Activated T-cell treated with anti-CD3 and anti-CD28 coated beads for 1 hour (primary cell): ENCODE data around the gene ADARB2.

Experiments used
- DNase-seq: peaks from one replicate; pipeline ENCODE4 v3.0.0-alpha.2; 2020; ENCODE audit warnings: low read depth

Gene ADARB2

GRCh38 chr10:1569208-1569607 is 168.1 kb downstream of the ADARB2 start:
- no peak for DNase-seq

- DNase-seq = no peak
These were observed 169.4 kb downstream of the ADARB2 start for GRCh38 chr10:1567742-1568495.

- DNase-seq = no peak
These were observed 170.2 kb downstream of the ADARB2 start for GRCh38 chr10:1567152-1567551.

- DNase-seq = no peak
These were observed 172.5 kb downstream of the ADARB2 start for GRCh38 chr10:1564791-1565190.

DNA sequence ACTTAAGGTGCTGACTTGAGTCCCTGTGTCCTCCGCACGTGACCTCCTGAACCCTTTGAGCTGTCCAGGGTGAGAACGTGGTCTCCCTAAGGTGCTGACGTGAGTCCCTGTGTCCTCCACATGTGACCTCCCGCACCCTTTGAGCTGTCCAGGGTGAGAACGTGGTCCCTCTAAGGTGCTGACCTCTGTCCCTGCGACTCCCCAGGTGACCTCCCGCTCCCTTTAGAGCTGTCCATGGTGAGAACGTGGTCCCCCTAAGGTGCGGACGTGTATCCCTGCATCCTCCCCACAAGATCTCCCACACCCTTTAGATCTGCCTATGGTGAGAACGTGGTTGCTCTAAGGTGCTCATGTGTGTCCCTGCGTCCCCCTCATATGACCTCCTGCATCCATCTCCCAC is 174.3 kb downstream of the ADARB2 start:
- no peak for DNase-seq

DNA sequence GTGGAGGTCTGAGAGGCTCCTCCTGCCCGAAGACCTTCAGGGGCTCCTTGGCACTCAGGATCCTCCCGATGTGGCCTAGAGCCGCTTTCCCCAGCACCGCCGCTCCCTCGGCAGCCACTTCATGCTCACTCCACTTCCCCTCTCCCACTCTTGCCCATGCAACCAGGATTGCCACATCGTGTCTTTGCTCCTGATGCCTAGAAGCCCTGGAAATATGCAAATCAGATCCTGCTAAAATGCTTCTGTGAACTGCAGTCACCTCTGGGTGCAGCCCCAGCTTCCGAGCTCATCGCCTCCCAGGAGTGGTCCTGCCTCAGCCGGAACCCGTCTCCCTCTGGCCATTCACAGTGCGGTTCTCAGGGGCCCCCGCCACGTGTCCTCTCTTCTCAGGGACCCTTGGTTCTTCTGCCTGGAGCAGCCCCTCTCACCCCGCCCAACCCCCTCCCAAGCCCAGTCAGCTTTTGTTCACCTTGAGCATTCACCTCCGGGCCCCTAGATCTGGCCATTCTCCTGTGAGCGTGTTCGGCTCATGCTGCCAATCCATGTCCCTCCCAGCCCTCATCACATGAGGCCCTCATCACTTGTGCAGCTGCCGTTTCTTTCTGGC is 175.5 kb downstream of the ADARB2 start:
- DNase-seq = no peak

DNA sequence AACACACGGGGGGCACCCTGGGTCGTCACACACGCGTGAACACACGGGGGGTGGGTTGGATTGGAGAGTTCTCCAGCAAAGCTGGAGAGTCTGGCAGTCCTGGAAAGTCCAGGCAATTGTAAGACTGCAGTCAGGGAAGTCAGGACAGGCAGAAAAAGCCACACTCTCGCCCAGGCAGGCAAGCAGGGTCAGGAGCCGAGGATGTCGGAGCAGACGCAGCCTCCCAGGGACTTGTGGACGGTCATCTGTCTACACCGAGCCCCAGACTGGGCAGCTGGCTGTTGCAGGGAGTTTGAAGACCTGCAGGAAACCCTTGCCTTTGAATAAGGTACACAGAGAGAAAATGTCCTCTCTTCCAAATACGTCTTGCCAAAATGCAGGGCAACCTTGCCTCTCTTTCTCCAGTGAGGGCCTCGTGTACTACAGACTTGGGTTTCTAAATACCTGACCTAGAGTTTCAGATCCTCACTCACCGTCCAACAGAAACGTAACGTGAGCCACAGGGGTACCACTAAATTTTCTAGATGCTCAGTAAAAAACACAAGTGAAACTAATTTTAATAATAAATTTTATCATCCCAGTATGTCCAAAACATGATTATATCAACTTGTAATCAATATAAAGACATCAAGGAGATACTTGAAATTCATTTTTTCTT is 176.7 kb downstream of the ADARB2 start:
- DNase-seq = no peak

GRCh38 chr10:1559761-1560160 is 177.6 kb downstream of the ADARB2 start:
- DNase-seq = no peak

DNA sequence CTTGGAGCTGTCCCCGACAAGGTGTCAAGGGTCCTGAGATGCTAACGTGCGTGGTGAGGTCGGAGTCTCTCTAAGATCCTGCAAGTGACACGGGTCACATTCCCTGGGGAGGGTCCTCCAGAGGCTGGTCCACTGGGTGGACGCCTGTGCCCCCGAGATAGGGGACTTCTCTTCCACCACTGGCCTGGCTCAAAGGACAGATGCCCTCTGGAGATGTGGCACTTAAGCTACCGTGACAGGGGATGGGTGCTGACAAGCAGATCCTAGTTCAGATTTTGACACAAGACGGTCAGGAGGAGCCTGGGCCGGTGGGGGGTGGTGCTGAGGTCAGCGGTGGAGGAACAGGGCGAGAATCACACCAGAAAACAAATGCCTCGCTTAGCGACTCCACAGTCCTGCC is 178.0 kb downstream of the ADARB2 start:
- no peak for DNase-seq

- no peak for DNase-seq
These were observed 178.4 kb downstream of the ADARB2 start for GRCh38 chr10:1558906-1559305.

DNA sequence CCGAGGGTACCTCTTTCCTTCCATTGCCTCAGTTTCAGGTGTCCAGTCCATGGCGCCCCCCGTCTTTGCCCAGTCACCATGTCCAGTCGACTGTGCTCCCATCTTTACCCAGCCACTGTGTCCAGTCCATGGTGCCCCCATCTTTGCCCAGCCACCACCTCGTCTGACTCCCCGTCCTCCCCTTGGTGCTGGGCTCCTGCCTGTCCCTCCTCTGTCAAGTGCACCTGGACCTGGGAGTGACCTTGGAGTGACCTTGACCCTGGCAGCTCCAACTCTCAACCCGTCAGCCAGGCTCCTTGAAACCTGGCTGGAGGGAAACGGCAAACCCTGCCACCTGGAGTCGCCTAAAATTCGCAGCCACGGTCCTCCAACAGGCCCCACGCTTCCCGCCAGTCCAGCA is 180.2 kb downstream of the ADARB2 start:
- no peak for DNase-seq

GRCh38 chr10:1556496-1556895 is 180.8 kb downstream of the ADARB2 start:
- DNase-seq = no peak

DNA sequence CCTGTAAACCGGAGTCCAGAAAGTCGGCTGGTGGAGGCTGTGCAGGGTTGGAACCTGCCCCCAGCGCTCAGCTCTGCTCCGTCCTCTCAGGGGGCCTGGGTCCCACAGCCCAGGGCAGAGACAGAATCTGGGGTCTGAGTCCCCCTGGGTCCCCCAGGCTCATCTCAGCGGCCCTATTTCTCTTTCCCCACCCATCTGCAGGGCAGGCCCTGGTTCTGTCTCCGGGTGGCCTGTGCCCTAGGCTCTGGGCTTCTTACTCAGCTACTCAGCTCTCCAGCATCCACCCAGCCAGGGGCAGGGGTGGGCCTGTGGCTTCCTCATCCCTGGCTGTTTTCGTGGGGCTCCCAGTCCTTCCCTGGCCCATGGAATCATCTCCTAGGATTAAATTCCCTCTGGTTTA is 183.4 kb downstream of the ADARB2 start:
- no peak for DNase-seq

- no peak for DNase-seq
These were observed 184.2 kb downstream of the ADARB2 start for GRCh38 chr10:1552881-1553670.

DNA sequence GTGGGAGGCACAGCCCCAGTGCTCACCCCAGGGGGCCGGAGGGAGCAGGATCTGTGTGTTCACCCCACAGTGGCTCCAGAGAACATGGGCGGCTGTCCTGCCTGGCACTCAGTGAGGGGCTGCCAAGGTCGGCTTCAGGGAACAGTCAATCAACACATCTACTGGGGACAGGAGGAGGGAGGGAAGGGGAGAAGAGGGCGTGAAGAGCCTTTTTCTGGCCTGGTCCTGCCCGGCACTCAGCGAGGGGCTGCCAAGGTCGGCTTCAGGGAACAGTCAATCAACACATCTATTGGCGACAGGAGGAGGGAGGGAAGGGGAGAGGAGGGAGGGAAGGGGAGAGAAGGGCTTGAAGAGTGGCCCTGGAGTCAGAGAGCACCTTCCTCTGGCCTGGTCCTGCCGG is 184.9 kb downstream of the ADARB2 start:
- DNase-seq = no peak

DNA sequence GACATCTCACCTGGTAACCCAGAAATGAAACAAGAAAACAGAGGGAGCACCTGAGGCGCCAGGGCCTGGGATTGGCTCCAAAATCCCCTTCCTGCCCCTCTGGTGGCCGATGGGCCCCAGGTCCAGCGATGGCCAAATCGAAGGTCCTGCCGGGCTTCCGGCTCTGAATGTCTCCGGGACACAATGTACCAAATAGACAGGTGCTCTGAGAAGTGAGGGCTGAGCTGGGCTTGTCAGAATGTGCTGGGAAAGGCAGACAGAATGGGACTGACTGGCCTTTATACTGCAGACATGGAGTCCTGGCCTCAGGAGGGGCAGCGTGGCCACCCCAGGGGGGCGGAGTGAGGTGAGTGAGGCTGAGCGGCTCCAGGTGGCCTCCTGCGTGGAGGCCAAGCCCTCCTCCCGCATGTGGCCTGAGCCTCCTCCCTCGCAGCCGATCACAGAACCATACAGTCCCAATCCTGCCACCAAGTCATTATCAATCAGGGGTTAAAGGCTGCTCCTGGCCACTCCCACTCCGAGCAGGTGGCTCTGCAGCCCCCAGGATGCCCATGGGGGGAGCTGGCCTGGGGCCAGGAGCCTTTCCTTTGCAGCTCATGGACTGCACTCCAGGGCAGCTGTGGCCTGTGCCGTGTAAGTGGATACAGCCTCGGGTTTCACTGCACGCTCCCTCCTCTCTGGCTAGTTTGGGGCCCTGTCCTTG is 185.5 kb downstream of the ADARB2 start:
- no peak for DNase-seq

DNA sequence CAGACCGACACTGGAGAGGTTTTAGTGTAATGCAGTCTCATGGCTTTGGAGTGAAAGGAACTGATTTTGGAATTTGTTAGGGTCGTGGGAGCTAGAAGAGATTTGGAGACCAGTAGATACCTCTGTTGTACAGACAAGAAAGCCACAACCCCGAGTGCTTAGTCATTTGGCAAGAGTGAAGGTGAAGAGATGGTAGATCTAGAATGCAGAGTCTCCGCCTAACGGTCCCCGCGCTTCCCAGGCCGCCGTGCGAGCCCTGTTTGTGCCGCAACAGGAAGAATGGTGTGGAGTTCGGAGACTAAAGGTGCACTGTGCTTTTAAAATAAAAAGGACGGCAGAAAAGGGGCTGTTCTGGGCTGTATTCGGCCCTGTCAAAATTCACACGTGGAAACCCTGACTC is 186.7 kb downstream of the ADARB2 start:
- DNase-seq = no peak

GRCh38 chr10:1550291-1550595 is 187.1 kb downstream of the ADARB2 start:
- DNase-seq = no peak

GRCh38 chr10:1549591-1550290 is 187.6 kb downstream of the ADARB2 start:
- no peak for DNase-seq

DNA sequence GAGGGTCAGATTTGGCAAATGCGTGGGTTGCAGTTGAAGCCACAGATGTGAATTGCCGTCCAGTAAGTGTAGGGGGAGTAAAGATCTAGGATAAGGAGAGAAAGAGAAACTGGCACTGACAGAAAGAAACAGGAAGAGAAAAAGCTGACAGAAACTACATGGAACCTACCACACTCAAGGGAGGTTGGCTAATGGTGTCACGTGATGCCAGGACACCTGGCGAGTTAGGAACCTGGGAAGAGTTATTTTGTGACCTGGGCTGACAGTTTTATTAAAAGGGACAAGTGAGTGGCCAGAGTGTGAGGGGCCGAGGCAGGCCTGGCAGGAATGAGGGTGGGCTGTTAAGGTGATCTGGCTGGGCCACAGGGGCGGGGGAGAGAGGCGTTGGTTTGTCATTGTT is 188.7 kb downstream of the ADARB2 start:
- no peak for DNase-seq

- no peak for DNase-seq
These were observed 189.2 kb downstream of the ADARB2 start for GRCh38 chr10:1548146-1548545.
